Adrenal gland (tissue), 12 donors: Measurements from ENCODE around the gene KIF11. TPM values are rescaled to one million over a fixed set of nuclear protein-coding genes. Genes with fewer than 3 reads are reported as not detected.

Experiments used
- DNase-seq, 7 donors: peaks; one replicate each; pipeline ENCODE4 v3.0.0-alpha.2; 2019 to 2020
- H3K27ac ChIP-seq, 5 donors: fragments of 200-600 bp; sonication (generic) in 4 of 5; 1 replicate in 3 of 5; 2 replicates in 2 of 5; pipeline versions ENCODE4 v1.5.1 to v1.8.0; 2016 to 2020; ENCODE audit warnings: mild to moderate bottlenecking in 1 of 5
- H3K27me3 ChIP-seq: fragments of 200-600 bp; 2 replicates; pipeline ENCODE4 v1.8.0; 2021
- H3K36me3 ChIP-seq, 2 donors: fragments of 200-600 bp; replicated peaks in 1 of 2; 1 replicate in 1 of 2; 2 replicates in 1 of 2; pipeline versions ENCODE4 v1.5.1 to v1.8.0; 2018 to 2022
- H3K4me1 ChIP-seq, 2 donors: fragments of 200-600 bp; replicated peaks in 1 of 2; 1 replicate in 1 of 2; 2 replicates in 1 of 2; pipeline versions ENCODE4 v1.5.1 to v1.8.0; 2018 to 2021
- H3K4me3 ChIP-seq, 4 donors: fragments of 200-600 bp; sonication (generic) in 3 of 4; one replicate each; pipeline ENCODE4 v1.5.1; 2016 to 2018
- H3K9me3 ChIP-seq, 3 donors: fragments of 200-600 bp; sonication (generic) in 1 of 3; replicated peaks in 1 of 3; 1 replicate in 2 of 3; 2 replicates in 1 of 3; pipeline versions ENCODE4 v1.5.1 to v1.8.0; 2016 to 2021
- CTCF ChIP-seq, 6 experiments: fragments of 450-650 bp in 4 of 6; fragments of 200-600 bp in 2 of 6; sonication (generic) in 1 of 6; IDR thresholded peaks; 1 replicate in 5 of 6; 2 replicates in 1 of 6; pipeline versions ENCODE4 v1.5.1 to v1.8.0; 2016 to 2021; ENCODE audit warnings: antibody characterized with exemption in 6 of 6, mild to moderate bottlenecking in 2 of 6, moderate library complexity in 1 of 6
- POLR2A ChIP-seq, 2 donors: fragments of 450-650 bp; IDR thresholded peaks; one replicate each; pipeline ENCODE4 v1.6.1; 2017; ENCODE audit warnings: antibody characterized with exemption in 2 of 2, mild to moderate bottlenecking in 2 of 2, moderate library complexity in 1 of 2
- WGBS, 4 donors: extraction: QIAGEN DNeasy Blood & Tissue Kit in 2 of 4; methylation state at CpG; one replicate each; pipeline versions ENCODE4 v1.1.5 to v1.1.7; 2013 to 2017; 5-methylcytosine and 5-hydroxymethylcytosine counted together
- intact Hi-C, 2 donors: fragments of 100-400 bp; cut with DNase I; formaldehyde crosslinking; loops; one replicate each; pipeline versions ENCODE4 v1.14.1 to v1.15.0; 2022 to 2023
- polyA plus RNA-seq, 3 donors: library from polyadenylated mRNA; stranded (reverse); fragments of 200-250 nt in 2 of 3; fragments of 350-450 nt in 1 of 3; fragmentation: Illumina TruSeq in 1 of 3; extraction: RNeasy Lipid Tissue Mini Kit (QIAGEN cat#74804) in 1 of 3; gene quantifications; one replicate each; pipeline ENCODE4 v1.2.3, GENCODE V29; 2013 to 2014
- total RNA-seq, 9 donors: library from RNA; depleted of rRNA in 4 of 9; stranded (reverse); fragments of >200 nt in 4 of 9; fragments of 120-200 nt in 1 of 9; fragmentation: NEBNext Ultra II Directional in 1 of 9; extraction: Animal tissue kit (Norgen Biotek cat#: 25700) in 1 of 9; gene quantifications; one replicate each; pipeline versions ENCODE4 v1.1.0 to v1.2.4, GENCODE V29; 2013 to 2023
- donor health status: healthy with polysubstance abuse.
- donor health status: Bipolar disorder and iron deficiency.
- donor health status: DM: yes; HTN: yes; CAD: no.
- donor health status: DM: no; HTN: no; CAD: no.
- donor health status: DM: no; HTN: no; CAD: no.
- donor health status: DM: yes; HTN: yes; CAD: no.

Gene KIF11
- total and polyA plus RNA-seq, 12 donors = 0.30 to 11.6 (median 1.4) TPM

GRCh38 chr10:92604841-92605240, 11.9 kb downstream of the KIF11 start:
- intact Hi-C loops = no loop called here
- WGBS, 4 donors = 79 to 83% (median 83%) methylated on average over 2 of the region's 2 CpGs

DNA sequence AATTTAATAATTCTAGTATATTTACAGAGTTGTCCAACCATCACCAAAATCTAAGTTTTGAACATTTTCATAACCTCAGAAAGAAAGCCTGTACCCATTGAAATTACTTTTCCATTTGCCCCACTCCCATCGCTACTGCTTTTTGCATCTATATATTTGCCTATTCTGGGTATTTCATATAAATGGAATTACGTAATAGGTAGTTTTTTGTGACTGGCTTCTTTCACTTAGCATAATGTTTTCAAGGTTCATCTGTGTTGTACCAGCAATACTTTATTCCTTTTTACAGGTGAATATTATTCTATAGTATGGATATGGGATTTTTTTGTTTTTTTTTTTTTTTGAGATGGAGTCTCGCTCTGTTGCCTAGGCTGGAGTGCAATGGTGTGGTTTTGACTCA, 22.6 kb downstream of the KIF11 start:
- Histone ChIP-seq H3K27me3 (no peaks in the 10 kb centered on the region), H3K9me3 (no peaks in the 10 kb centered on the region), H3K27ac (no peak overlapping the region), H3K4me3 (no peak overlapping the region), H3K4me1 (no peaks in the 10 kb centered on the region), H3K36me3 (no peaks in the 10 kb centered on the region)
- DNase-seq = no peak
- intact Hi-C loops = no loop called here
- WGBS, 4 donors = 96 to 100% (median 98%) methylated on average over 3 of the region's 3 CpGs
- no peak for TF ChIP-seq POLR2A (IDR thresholded peaks at IDR 0.05)
- no peak for TF ChIP-seq CTCF (IDR thresholded peaks at IDR 0.05)

More at GRCh38 chr10:92604841-92605240, 11.9 kb downstream of the KIF11 start:
- H3K4me1 ChIP-seq = no peaks in the 10 kb centered on the region
- no peaks in the 10 kb centered on the region for H3K36me3 ChIP-seq
- DNase-seq = no peak
- H3K4me3 ChIP-seq = no peak overlapping the region
- H3K9me3 ChIP-seq = no peaks in the 10 kb centered on the region
- no peak overlapping the region for H3K27ac ChIP-seq
- no peaks in the 10 kb centered on the region for H3K27me3 ChIP-seq
- TF ChIP-seq POLR2A (IDR thresholded peaks at IDR 0.05) (no peak), CTCF (IDR thresholded peaks at IDR 0.05) (no peak)

- no peaks in the 10 kb centered on the region for H3K9me3 ChIP-seq
- intact Hi-C loops = no loop called here
- DNase-seq = no peak
- H3K27ac ChIP-seq = no peak overlapping the region
- H3K27me3 ChIP-seq = no peaks in the 10 kb centered on the region
- H3K36me3 ChIP-seq = no peaks in the 10 kb centered on the region
- H3K4me1 ChIP-seq = no peaks in the 10 kb centered on the region
- no peak overlapping the region for H3K4me3 ChIP-seq
- TF ChIP-seq POLR2A (IDR thresholded peaks at IDR 0.05) (no peak), CTCF (IDR thresholded peaks at IDR 0.05) (no peak)
Observed at GRCh38 chr10:92619368-92619767, 26.4 kb downstream of the KIF11 start.

DNA sequence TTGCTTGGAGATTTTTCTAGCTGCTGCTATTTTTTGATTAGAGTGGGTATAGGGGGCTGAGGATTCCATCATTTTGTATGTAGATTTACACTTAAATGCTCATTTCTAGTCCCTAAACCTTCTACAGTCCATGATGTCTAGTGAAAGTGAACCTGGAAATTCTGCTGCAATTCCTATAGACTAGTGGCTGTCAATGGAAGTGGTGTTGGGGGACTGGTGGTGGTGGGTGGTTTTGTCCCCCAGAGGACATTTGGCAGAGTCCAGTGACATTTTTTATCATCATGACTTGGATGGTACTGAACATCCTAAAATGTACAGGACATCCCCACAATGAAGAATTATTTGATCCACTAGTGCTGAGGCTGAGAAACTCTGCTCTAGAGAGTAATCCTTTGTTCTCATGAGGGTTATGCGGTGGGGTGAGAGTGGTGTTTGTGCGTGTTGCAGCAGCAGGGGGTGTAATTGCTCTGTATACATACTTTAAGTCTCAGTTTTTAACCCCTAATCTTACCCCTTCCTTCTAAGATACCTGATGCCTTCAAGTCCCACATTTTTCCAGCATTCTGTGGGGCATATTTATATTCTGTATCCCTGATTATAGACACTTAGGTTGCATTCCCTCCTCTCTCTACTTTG, 35.0 kb downstream of the KIF11 start:
- Histone ChIP-seq H3K9me3 (no peaks in the 10 kb centered on the region), H3K27ac (no peak overlapping the region), H3K36me3 (no peaks in the 10 kb centered on the region), H3K4me1 (no peaks in the 10 kb centered on the region), H3K4me3 (no peak overlapping the region), H3K27me3 (no peaks in the 10 kb centered on the region)
- intact Hi-C loops = no loop called here
- TF ChIP-seq POLR2A (IDR thresholded peaks at IDR 0.05) = no peak
- no peak for TF ChIP-seq CTCF (IDR thresholded peaks at IDR 0.05)
- no peak for DNase-seq
- WGBS, 4 donors = 88 to 92% (median 90%) methylated on average over 2 of the region's 2 CpGs
